IPS-18c (cell line): ENCODE data around the gene NOG.

Experiments used
- H3K4me3 ChIP-seq: 2 replicates; pipeline ENCODE4 v1.7.0; 2013; ENCODE audit warnings: low read depth, mild to moderate bottlenecking, low read length, moderate library complexity; ENCODE audit not compliant: insufficient read depth
- H3K9me3 ChIP-seq: one replicate; pipeline ENCODE4 v1.6.1; 2013; ENCODE audit warnings: mild to moderate bottlenecking, low read length, moderate library complexity; ENCODE audit not compliant: control insufficient read depth, insufficient read depth

The NOG gene

GRCh38 chr17:56593646-56594319 is at the start of gene NOG:
Gene NOG, plus strand, starts transcription at chr17:56593699. Its CDS starts 525 bp downstream, at chr17:56594224.
- no peaks in the 10 kb centered on the region for H3K9me3 ChIP-seq
- H3K4me3 ChIP-seq: peak within 1 kb of the TSS; percentile 65

DNA sequence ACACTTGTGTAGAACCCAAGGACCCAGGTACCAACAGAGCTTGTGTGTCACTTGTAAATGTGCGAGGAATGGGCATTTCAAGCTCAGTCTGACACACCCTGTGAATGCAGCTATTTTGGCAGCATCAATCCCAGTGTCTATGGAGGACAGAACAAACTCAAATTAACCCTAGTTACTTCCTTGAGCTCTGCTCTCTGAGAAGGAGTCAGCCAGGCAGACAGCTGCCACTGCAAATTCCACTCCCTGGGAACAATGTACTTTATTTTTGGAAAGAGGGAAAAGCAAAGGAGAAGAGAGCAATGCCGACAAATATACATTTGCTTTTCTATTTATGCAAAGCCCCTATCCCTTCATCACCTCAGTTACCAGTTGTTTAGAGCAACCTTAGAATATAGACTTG is 48.4 kb upstream of the NOG start:
- Histone ChIP-seq H3K4me3 (no peak overlapping the region), H3K9me3 (no peaks in the 10 kb centered on the region)

DNA sequence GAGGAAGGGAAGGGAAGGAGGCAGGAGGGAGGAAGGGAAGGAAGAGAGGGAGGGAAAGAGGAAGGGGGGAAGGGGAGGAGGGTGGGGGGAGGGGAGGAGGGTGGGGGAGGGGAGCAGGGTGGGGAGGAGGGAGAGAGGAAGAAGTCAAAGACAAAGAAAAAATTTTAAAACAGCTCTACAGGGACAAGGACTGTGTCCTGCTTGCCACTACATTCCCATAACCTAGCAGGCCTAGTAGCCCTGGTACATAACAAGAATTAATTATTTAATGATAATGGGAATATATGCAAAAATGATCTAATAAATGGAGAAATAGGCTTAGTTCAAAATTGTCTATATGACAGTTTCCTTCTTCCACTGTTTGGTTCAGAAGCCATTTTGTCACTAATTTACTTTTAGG is 47.6 kb upstream of the NOG start:
- Histone ChIP-seq H3K9me3 (no peaks in the 10 kb centered on the region), H3K4me3 (no peak overlapping the region)

DNA sequence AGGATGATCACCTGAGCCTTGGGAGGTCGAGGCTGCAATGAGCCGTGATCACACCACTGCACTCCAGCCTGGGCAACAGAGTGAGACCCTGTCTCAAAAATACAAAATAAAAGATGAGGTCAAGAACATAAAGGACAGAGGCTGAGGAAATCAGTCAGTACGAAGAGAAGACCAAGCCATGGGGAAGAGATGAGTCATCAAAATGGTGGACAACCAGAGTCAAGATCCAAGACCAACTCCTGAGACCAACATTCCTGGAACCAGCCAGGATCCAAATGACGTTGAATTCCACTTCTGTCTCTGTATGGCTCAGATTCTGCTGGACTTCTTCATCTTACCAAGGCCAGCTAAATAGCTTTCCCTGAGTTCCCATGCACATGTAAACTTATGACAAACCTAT is 44.8 kb upstream of the NOG start:
- no peaks in the 10 kb centered on the region for H3K9me3 ChIP-seq
- H3K4me3 ChIP-seq: no peak overlapping the region

GRCh38 chr17:56549501-56549900 is 44.0 kb upstream of the NOG start:
- H3K9me3 ChIP-seq: no peaks in the 10 kb centered on the region
- no peak overlapping the region for H3K4me3 ChIP-seq

GRCh38 chr17:56557682-56558081 is 35.8 kb upstream of the NOG start:
- Histone ChIP-seq H3K9me3 (no peaks in the 10 kb centered on the region), H3K4me3 (no peak overlapping the region)

- Histone ChIP-seq H3K9me3 (no peaks in the 10 kb centered on the region), H3K4me3 (no peak overlapping the region)
Observed at GRCh38 chr17:56558088-56558487, 35.4 kb upstream of the NOG start.

GRCh38 chr17:56570199-56570598 is 23.3 kb upstream of the NOG start:
- Histone ChIP-seq H3K9me3 (no peaks in the 10 kb centered on the region), H3K4me3 (no peak overlapping the region)

GRCh38 chr17:56571456-56571855 is 22.0 kb upstream of the NOG start:
- H3K4me3 ChIP-seq: no peak overlapping the region
- no peaks in the 10 kb centered on the region for H3K9me3 ChIP-seq

GRCh38 chr17:56577190-56577842 is 16.2 kb upstream of the NOG start:
- H3K9me3 ChIP-seq: peaks cover 4% of the 10 kb centered on the region
- no peak overlapping the region for H3K4me3 ChIP-seq

GRCh38 chr17:56577843-56578204 is 15.7 kb upstream of the NOG start:
- H3K4me3 ChIP-seq: no peak overlapping the region
- peaks cover 4% of the 10 kb centered on the region for H3K9me3 ChIP-seq

GRCh38 chr17:56581635-56582627 is 11.6 kb upstream of the NOG start:
- H3K9me3 ChIP-seq: peaks cover 4% of the 10 kb centered on the region

DNA sequence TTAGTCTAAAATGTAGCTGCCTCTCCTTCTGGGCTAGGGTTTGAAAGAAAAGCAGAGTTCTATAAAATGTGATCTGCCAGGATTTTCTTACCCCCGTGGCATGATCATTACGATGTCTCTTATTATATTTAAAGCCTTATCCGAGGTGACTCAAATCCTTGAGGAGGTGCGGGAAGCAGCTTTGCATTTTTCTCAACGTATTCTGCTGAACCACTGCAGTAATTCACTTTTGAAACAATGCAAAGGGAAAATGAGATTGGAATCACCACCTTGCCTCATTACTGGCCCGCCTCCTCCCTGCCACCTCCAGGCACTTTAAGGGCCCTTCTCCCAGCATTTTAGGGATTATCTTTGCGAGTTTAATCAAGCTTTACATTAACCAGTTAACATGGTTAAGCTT is 9.7 kb upstream of the NOG start:
- H3K9me3 ChIP-seq: peaks cover 4% of the 10 kb centered on the region
- no peak overlapping the region for H3K4me3 ChIP-seq

More at GRCh38 chr17:56581635-56582627, 11.6 kb upstream of the NOG start:
- H3K4me3 ChIP-seq: no peak overlapping the region

GRCh38 chr17:56587298-56587697 is 6.2 kb upstream of the NOG start:
- no peak overlapping the region for H3K4me3 ChIP-seq

DNA sequence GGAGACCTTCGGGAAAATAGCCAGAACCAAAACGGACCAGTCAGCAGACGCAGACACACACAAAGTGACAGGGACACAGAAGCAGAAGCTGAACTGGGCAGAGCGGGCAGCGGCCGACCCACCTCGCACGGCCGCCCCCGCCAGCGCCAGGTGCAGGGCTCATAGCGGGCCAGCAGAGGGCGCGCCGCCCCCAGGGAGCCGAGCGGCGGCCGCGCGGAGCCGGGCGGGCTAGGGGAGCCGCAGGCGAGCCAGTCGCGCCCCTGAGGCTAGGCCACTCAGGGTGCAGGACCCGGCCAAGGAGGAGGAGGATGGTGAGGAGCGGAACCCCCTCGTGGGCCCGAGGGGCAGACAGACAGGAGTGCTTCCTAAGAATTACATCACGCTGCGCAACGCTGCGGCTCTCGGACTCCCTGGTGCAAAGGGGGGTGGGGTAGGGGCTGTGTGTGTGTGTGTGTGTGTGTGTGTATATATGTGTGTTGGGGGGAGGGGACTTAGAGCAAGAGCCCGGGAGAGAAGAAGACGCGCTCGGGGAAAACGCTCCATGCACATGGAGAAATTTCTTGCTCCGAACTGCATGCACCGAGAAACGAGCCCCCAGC is 913 bp upstream of the NOG start:
- Histone ChIP-seq H3K4me3 (peak overlapping the region; percentile 65), H3K9me3 (no peaks in the 10 kb centered on the region)

More at GRCh38 chr17:56587298-56587697, 6.2 kb upstream of the NOG start:
- no peaks in the 10 kb centered on the region for H3K9me3 ChIP-seq

- H3K9me3 ChIP-seq: no peaks in the 10 kb centered on the region
- H3K4me3 ChIP-seq: peak overlapping the region; percentile 65
Observed at GRCh38 chr17:56593086-56593645, 333 bp upstream of the NOG start.
